22Rv1 (cell line): ENCODE data around the gene RAMACL.

Experiments
- H3K27ac ChIP-seq: fragments of 450-650 bp; 2 replicates; pipeline ENCODE4 v1.5.1; 2017
- ZFX ChIP-seq: fragments of 450-650 bp; IDR thresholded peaks from 2 replicates; pipeline ENCODE4 v1.6.1; 2017; ENCODE audit warnings: antibody characterized with exemption, borderline replicate concordance
- TF ChIP-seq, protein P1 (sequence below): fragments of 450-650 bp; IDR thresholded peaks from 2 replicates; pipeline ENCODE4 v1.5.1; 2017; ENCODE audit warnings: mild to moderate bottlenecking

The RAMACL gene

GRCh38 chr6:166558156-166559005 lies 28.1 kb downstream of the RAMACL start:
- TF ChIP-seq ZFX, result no peak
- TF ChIP-seq, protein P1, sequence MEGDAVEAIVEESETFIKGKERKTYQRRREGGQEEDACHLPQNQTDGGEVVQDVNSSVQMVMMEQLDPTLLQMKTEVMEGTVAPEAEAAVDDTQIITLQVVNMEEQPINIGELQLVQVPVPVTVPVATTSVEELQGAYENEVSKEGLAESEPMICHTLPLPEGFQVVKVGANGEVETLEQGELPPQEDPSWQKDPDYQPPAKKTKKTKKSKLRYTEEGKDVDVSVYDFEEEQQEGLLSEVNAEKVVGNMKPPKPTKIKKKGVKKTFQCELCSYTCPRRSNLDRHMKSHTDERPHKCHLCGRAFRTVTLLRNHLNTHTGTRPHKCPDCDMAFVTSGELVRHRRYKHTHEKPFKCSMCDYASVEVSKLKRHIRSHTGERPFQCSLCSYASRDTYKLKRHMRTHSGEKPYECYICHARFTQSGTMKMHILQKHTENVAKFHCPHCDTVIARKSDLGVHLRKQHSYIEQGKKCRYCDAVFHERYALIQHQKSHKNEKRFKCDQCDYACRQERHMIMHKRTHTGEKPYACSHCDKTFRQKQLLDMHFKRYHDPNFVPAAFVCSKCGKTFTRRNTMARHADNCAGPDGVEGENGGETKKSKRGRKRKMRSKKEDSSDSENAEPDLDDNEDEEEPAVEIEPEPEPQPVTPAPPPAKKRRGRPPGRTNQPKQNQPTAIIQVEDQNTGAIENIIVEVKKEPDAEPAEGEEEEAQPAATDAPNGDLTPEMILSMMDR, result no peak
- H3K27ac ChIP-seq, result no peak overlapping the region

DNA sequence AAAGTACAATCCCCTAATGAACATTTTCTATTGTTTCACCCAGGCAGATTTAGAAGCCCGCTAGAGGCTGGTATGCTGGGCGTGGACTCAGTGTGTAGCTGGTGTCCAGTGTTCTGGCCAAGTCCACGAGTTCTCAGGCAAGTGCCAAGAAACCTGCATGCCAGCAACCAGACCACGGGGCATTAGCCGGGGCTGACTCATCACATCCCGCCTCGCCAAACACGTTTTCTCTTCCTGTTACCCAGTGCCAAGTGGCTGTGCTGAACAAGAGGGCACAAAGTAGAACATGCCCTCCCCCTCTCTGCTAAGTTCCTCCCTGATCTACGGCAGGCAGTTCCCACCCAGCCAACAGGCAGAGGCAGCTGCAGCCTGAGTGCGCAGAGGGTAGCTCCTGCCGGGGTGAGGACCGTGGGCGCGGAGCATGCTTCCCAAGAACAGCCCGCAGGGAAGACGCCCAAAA lies 29.6 kb downstream of the RAMACL start:
- no peak for TF ChIP-seq ZFX
- TF ChIP-seq, protein P1, result no peak

GRCh38 chr6:166556336-166556735 lies 30.1 kb downstream of the RAMACL start:
- no peak for TF ChIP-seq ZFX
- TF ChIP-seq, protein P1, result no peak
- H3K27ac ChIP-seq, result no peak overlapping the region

More for the DNA sequence above, 29.6 kb downstream of the RAMACL start:
- H3K27ac ChIP-seq, result no peak overlapping the region

- TF ChIP-seq ZFX, result no peak
- TF ChIP-seq, protein P1, result no peak
- no peak overlapping the region for H3K27ac ChIP-seq
These were observed 31.4 kb downstream of the RAMACL start for GRCh38 chr6:166555086-166555485.

- H3K27ac ChIP-seq, result no peak overlapping the region
- TF ChIP-seq, protein P1, result no peak
- no peak for TF ChIP-seq ZFX
These were observed 32.2 kb downstream of the RAMACL start for GRCh38 chr6:166554316-166554715.

DNA sequence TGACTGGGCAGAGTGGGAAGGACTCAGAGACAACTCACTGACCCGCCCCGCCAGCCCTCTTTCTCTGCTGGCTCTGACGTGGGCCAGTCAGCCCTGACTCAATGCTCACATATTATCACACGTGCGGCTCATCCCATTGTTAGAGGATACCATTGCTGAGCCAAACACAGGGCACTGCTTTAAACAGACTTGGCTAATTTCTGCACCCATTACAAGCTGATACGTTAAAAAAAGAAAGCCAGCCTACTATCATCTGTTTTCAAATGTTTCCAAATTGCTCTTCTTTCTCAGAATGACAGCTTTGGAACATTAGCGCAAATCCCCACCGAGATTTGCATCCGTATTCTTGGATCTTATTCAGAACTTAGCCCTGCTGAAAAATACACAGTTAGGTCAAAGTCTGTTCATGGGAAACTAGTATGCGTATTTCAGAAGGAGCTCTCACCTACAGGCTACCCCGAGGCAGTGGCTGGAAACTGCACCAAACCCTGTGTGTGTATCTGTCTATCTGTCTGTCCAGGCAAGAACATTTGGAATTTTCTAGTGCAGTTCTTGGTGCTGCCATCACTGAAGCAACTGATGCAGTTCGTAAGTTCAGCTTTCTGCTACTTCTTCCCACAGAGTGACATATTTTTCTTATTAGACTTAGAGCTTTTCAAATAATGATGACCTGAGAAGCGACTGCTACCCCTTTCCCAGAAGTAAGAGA lies 32.8 kb downstream of the RAMACL start:
- no peak overlapping the region for H3K27ac ChIP-seq
- TF ChIP-seq, protein P1, result no peak
- TF ChIP-seq ZFX, result no peak

GRCh38 chr6:166552600-166552999 lies 33.9 kb downstream of the RAMACL start:
- no peak for TF ChIP-seq ZFX
- TF ChIP-seq, protein P1, result no peak
- no peak overlapping the region for H3K27ac ChIP-seq
